Breast epithelium (tissue), 4 donors: Measurements from ENCODE around the gene GDPD5. TPM values are rescaled to one million over a fixed set of nuclear protein-coding genes. Genes with fewer than 3 reads are reported as not detected.

Experiments
- DNase-seq, 2 donors: peaks; one replicate each; pipeline ENCODE4 v3.0.0-alpha.2; 2019; ENCODE audit warnings: low spot score in 2 of 2
- H3K27ac ChIP-seq, 2 donors: fragments of 200-600 bp; sonication (generic) in 1 of 2; one replicate each; pipeline ENCODE4 v1.5.1; 2016 to 2019; ENCODE audit warnings: mild to moderate bottlenecking in 1 of 2
- H3K27me3 ChIP-seq, 2 donors: fragments of 200-600 bp; sonication (generic) in 1 of 2; one replicate each; pipeline versions ENCODE4 v1.5.1 to v1.6.0; 2017 to 2019; ENCODE audit warnings: control low read depth in 1 of 2, mild to moderate bottlenecking in 1 of 2
- H3K36me3 ChIP-seq: fragments of 200-600 bp; one replicate; pipeline ENCODE4 v1.5.1; 2019
- H3K4me1 ChIP-seq, 2 donors: fragments of 200-600 bp; sonication (generic); one replicate each; pipeline ENCODE4 v1.5.1; 2016 to 2019; ENCODE audit warnings: control low read depth in 1 of 2
- H3K4me3 ChIP-seq, 3 donors: fragments of 200-600 bp; sonication (generic); 1 replicate in 2 of 3; 2 replicates in 1 of 3; pipeline ENCODE4 v1.5.1; 2016 to 2019; ENCODE audit warnings: mild to moderate bottlenecking in 3 of 3, moderate library complexity in 2 of 3
- H3K9me3 ChIP-seq, 2 donors: fragments of 200-600 bp; sonication (generic) in 1 of 2; one replicate each; pipeline ENCODE4 v1.5.1; 2016 to 2019; ENCODE audit warnings: control low read depth in 1 of 2
- CTCF ChIP-seq, 3 donors: fragments of 450-650 bp; IDR thresholded peaks; one replicate each; pipeline ENCODE4 v1.5.1; 2016 to 2017; ENCODE audit warnings: antibody characterized with exemption in 3 of 3, mild to moderate bottlenecking in 3 of 3, moderate library complexity in 3 of 3
- POLR2A ChIP-seq: fragments of 450-650 bp; IDR thresholded peaks from one replicate; pipeline ENCODE4 v1.6.1; 2016; ENCODE audit warnings: antibody characterized with exemption, mild to moderate bottlenecking, moderate library complexity
- POLR2AphosphoS5 ChIP-seq, 3 donors: sonication (generic); formaldehyde crosslinking; IDR thresholded peaks; one replicate each; pipeline ENCODE4 v1.6.1; 2017; ENCODE audit warnings: antibody characterized with exemption in 3 of 3
- intact Hi-C: fragments of 100-400 bp; cut with DNase I; formaldehyde crosslinking; loops from one replicate; pipeline ENCODE4 v1.15.1; 2023; ENCODE audit warnings: low total_unique reads
- total RNA-seq, 3 donors: library from RNA; depleted of rRNA; stranded (reverse); fragments of >200 nt; gene quantifications; one replicate each; pipeline ENCODE4 v1.1.0, GENCODE V29; 2016

Gene GDPD5
- total RNA-seq, 3 donors from 2014 or later, result 10.5 to 25.9 (median 14.8) TPM

DNA sequence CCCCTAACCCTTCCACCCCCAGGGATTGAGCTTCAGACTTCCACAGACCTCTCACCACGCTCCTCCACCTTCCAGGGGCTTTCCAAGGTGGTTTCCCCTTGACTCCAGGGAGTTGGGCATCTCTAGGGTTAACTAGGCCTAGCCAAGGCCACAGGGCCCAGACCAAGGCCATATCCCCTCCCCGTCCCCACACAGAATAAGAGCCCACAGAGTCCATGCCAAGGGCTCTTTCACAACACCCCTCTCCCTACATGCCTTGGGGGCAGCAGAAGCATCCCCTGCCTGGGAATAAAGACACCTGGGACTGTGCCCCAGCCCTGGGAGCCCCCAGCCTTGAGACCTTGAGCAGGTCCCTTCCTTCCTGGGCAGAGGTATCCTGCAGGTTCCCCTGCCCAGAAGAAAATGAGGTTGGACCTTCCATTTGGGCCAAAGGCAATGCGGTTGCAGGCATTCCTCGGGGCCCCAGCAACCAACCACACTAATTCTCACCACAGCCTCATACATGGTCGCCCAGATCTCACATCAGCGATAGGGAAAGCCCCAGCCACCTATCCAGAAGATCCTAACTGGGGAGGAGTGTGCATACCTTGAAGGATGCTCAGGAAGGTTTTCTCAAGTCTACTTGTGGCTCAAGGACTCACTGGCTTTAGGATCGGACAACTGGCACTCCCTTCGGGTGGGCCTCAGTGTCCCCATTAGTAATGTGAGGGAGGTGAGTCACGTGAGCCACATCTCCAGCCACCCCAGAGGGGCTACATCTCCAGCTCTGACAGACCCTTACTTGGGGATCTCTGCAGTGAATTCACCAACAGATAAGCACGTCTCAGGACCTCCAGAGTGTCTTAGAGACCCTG, 1.7 kb downstream of the GDPD5 start:
- no peaks in the 10 kb centered on the region for H3K27me3 ChIP-seq
- no peaks in the 10 kb centered on the region for H3K36me3 ChIP-seq
- peak overlapping the region; percentile 73 to 93 (median 74) for H3K4me3 ChIP-seq
- TF ChIP-seq CTCF (IDR thresholded peaks at IDR 0.05), result no peak
- TF ChIP-seq POLR2A, result no peak
- TF ChIP-seq POLR2AphosphoS5 (IDR thresholded peaks at IDR 0.05), result no peak
- no peak for DNase-seq
- no peaks in the 10 kb centered on the region for H3K9me3 ChIP-seq
- intact Hi-C loops, result no loop called here
- no peak overlapping the region for H3K27ac ChIP-seq
- peaks cover 0 to 8% of the 10 kb centered on the region in 2 donors for H3K4me1 ChIP-seq

DNA sequence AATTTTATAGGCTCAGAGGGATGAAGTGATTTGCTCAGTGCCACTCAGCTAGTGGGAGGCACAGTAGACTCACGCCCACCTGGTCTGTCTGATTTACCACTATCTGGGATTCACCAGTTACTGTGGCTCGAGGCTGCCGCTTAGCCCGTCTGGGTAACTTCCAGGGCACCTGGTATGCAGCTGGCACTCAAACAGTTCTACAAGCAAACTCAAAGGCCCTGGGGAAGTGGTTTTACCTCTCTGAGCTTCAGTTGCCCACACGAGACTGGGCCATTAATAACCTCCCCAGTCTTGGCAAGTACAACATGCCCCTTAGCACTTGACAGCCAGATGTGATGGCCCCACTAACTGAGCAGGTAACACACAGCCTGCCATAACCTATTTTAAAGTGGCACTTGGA, 2.6 kb downstream of the GDPD5 start:
- DNase-seq, result no peak
- no peaks in the 10 kb centered on the region for H3K36me3 ChIP-seq
- intact Hi-C loops, result no loop called here
- no peak overlapping the region for H3K27ac ChIP-seq
- peaks cover 0 to 8% of the 10 kb centered on the region in 2 donors for H3K4me1 ChIP-seq
- TF ChIP-seq POLR2A (no peak), POLR2AphosphoS5 (IDR thresholded peaks at IDR 0.05) (no peak), CTCF (IDR thresholded peaks at IDR 0.05) (no peak)
- H3K9me3 ChIP-seq, result no peaks in the 10 kb centered on the region
- H3K4me3 ChIP-seq, result no peak overlapping the region
- no peaks in the 10 kb centered on the region for H3K27me3 ChIP-seq

DNA sequence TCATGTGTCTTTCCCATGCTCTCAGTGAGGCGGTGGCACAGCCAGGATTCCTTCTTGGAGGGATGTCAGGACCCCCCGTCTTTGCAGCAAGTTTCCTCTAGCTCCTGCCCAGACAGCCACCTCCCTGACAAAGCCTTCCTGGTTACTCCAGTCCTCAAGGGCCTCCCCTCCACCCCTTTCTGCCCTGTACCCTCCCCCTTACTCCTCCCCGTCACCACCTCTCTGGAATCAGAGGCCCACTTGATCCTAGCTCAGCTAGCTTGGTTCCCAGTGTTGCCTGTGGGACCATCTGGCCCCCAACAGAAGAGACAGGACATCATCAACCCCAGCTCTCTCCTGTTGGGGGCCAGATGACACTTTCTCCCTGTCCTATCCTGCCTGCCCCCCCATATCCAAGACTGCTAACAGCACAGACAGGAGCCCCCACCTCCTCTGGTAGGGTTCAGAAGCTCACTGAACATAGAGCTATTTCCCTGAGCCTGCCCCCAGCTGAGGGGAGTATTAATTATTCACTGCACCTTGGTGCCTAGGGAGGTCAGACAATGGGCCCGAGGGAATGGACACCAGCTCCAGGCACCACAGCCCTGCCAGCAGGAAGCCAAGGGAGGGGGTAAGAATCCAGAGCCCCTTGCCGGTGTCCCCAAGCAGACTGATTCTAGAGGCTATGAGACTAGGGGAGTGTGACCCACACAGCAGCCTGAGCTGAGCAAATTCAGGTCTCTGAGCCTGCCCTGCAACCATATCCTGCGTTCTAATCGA, 3.3 kb downstream of the GDPD5 start:
- intact Hi-C loops, result no loop called here
- H3K4me1 ChIP-seq, result peaks cover 0 to 8% of the 10 kb centered on the region in 2 donors
- no peaks in the 10 kb centered on the region for H3K9me3 ChIP-seq
- TF ChIP-seq POLR2AphosphoS5 (IDR thresholded peaks at IDR 0.05), result no peak
- no peak for TF ChIP-seq POLR2A
- TF ChIP-seq CTCF (IDR thresholded peaks at IDR 0.05), result no peak
- no peak overlapping the region for H3K4me3 ChIP-seq
- DNase-seq, result no peak
- no peak overlapping the region for H3K27ac ChIP-seq
- no peaks in the 10 kb centered on the region for H3K27me3 ChIP-seq
- no peaks in the 10 kb centered on the region for H3K36me3 ChIP-seq

DNA sequence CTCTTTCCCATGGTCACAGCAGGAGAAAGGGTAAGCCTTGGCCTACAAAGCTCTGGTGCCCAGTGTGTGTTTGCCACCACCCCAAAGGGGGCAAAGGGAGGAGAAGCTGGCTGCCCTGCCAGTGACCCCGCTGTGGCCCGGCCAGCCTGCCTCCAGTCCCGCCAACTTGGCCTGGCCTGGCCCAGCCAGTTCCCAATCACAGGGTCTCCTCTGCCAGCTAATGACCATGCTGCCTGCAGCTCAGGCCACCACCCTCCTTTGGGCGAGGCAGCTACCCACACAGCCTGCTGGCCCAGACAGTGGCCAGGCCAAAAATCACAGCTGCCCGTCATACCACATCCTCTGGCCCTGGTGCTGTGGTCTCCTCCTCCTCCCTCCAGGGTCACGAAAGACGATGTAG, 5.1 kb downstream of the GDPD5 start:
- no peak overlapping the region for H3K27ac ChIP-seq
- H3K4me3 ChIP-seq, result no peak overlapping the region
- no peak for DNase-seq
- no peaks in the 10 kb centered on the region for H3K36me3 ChIP-seq
- peaks cover 0 to 8% of the 10 kb centered on the region in 2 donors for H3K4me1 ChIP-seq
- no peaks in the 10 kb centered on the region for H3K27me3 ChIP-seq
- no peaks in the 10 kb centered on the region for H3K9me3 ChIP-seq
- intact Hi-C loops, result no loop called here
- TF ChIP-seq CTCF (IDR thresholded peaks at IDR 0.05) (no peak), POLR2A (no peak), POLR2AphosphoS5 (IDR thresholded peaks at IDR 0.05) (no peak)
